ENCODE data around the gene PANX1.
A peak's percentile ranks its signal among the peaks of the same experiment; 100 is the strongest.

PANX1 gene

DNA sequence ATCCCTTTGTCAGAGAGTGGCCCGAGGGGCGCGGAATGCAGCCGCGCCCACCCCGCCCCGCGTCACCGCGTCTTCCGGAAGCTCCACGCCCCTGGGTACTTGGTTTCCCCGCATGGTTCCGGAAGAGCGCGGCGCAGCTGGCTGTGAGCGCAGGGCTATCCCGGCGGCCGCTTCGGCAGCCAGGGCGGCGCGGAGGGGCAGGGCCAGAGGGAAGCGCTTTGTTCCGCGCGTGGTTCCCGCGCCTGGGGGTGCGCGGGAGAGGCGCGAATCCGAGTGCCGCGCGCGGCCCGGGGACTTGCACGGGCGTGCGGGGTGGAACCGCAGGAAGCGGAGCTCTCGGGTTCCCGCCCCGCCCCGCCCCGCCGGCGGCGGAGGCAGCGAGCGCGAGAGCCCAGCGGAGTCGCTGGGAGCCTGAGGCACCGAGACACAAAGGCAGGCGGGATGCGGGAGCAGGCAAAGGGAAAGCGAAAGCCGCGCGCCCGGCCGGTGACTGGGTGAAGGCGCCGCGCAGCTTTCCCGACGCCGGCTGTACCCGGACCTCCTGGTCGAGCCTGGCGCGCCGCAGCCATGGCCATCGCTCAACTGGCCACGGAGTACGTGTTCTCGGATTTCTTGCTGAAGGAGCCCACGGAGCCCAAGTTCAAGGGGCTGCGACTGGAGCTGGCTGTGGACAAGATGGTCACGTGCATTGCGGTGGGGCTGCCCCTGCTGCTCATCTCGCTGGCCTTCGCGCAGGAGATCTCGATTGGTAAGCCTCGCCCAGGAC, at the start of gene PANX1:
PANX1 (plus strand) TSS at position 96 of the 766 bp plus-strand sequence; CDS start at position 568, 472 bp downstream.
- peak; percentile 72 for DNase-seq (ENCODE audit: low read depth)
- TF ChIP-seq, protein P1, sequence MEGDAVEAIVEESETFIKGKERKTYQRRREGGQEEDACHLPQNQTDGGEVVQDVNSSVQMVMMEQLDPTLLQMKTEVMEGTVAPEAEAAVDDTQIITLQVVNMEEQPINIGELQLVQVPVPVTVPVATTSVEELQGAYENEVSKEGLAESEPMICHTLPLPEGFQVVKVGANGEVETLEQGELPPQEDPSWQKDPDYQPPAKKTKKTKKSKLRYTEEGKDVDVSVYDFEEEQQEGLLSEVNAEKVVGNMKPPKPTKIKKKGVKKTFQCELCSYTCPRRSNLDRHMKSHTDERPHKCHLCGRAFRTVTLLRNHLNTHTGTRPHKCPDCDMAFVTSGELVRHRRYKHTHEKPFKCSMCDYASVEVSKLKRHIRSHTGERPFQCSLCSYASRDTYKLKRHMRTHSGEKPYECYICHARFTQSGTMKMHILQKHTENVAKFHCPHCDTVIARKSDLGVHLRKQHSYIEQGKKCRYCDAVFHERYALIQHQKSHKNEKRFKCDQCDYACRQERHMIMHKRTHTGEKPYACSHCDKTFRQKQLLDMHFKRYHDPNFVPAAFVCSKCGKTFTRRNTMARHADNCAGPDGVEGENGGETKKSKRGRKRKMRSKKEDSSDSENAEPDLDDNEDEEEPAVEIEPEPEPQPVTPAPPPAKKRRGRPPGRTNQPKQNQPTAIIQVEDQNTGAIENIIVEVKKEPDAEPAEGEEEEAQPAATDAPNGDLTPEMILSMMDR (conservative IDR thresholded peaks at IDR 0.05; ENCODE audit: control insufficient read depth, insufficient read depth, low read depth, low read length), result no peak
- H3K4me3 ChIP-seq (ENCODE audit: control insufficient read depth, low read depth, low read length), result peak within 1 kb of the TSS; percentile 85

GRCh38 chr11:94084164-94084563, 44.5 kb upstream of the PANX1 start:
- no peak overlapping the region for H3K4me3 ChIP-seq (ENCODE audit: control insufficient read depth, low read depth, low read length)
- no peak for DNase-seq (ENCODE audit: low read depth)
- TF ChIP-seq, protein P1 (conservative IDR thresholded peaks at IDR 0.05; ENCODE audit: control insufficient read depth, insufficient read depth, low read depth, low read length), result no peak

DNA sequence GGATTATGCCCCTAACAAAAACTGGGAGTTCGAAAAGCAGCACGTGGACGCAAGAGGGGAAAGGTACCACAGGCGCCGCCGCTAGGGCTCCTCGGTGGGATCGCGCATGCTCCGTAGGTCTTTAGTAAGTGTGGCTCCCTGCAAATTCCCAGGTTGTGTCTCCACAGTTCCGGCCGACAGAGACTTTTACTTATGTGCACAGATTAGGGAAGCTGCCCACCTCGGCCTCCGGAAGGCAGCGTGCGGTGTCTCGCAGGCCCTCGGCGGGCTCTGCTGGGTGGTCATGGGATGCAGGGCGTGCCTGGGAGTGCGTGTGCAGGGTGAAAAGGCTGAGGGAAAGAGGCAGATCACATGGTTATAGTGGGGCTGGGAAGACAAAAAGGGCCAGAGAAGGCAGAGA, 39.7 kb upstream of the PANX1 start:
- H3K4me3 ChIP-seq (ENCODE audit: control insufficient read depth, low read depth, low read length), result no peak overlapping the region
- TF ChIP-seq, protein P1 (conservative IDR thresholded peaks at IDR 0.05; ENCODE audit: control insufficient read depth, insufficient read depth, low read depth, low read length), result no peak
- no peak for DNase-seq (ENCODE audit: low read depth)

DNA sequence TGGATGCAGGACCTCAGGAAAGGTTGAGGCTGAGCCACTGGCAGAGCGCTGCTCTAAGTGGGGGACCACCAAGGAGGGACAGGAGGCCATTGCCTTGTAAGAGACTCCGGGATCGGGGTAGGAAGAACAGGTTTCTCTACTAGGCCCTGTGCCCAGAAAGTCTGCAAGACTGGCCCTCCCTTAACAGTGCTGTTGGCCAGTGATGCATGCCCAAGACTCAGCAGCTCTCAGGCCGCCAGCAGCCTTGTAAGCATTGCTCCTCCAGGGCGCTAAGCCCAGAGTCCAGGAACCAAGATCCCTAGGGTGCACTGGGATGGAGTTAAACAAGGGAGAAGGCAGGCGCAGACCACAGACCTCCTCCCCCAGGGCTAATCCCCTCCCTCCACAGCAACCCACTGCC, 39.3 kb upstream of the PANX1 start:
- TF ChIP-seq, protein P1 (conservative IDR thresholded peaks at IDR 0.05; ENCODE audit: control insufficient read depth, insufficient read depth, low read depth, low read length), result no peak
- DNase-seq (ENCODE audit: low read depth), result no peak
- H3K4me3 ChIP-seq (ENCODE audit: control insufficient read depth, low read depth, low read length), result no peak overlapping the region

GRCh38 chr11:94090401-94090800, 38.2 kb upstream of the PANX1 start:
- TF ChIP-seq, protein P1 (conservative IDR thresholded peaks at IDR 0.05; ENCODE audit: control insufficient read depth, insufficient read depth, low read depth, low read length), result no peak
- H3K4me3 ChIP-seq (ENCODE audit: control insufficient read depth, low read depth, low read length), result no peak overlapping the region
- no peak for DNase-seq (ENCODE audit: low read depth)

DNA sequence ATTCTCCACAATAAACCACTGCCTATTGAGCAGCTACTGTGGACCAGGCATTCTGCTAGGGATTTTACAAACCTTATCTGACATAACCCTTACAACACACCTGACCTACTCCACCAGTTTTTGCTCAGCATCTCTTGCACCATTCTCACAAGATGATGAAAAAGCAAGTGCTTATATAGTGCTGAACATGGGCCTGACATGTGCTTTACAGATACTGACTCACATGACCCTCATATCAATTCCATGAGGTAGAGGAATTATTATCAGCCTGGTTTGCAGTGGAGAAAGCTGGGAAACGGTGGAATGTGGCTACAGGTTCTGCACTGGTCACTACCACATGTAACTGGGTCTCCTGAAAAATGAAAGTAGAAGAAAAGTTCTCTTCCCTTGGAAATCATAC, 37.5 kb upstream of the PANX1 start:
- TF ChIP-seq, protein P1 (conservative IDR thresholded peaks at IDR 0.05; ENCODE audit: control insufficient read depth, insufficient read depth, low read depth, low read length), result no peak

More for the DNA sequence above, 37.5 kb upstream of the PANX1 start:
- DNase-seq (ENCODE audit: low read depth), result no peak
- no peak overlapping the region for H3K4me3 ChIP-seq (ENCODE audit: control insufficient read depth, low read depth, low read length)

Measured in fibroblast of mammary gland (primary cell).